Kidney (tissue), 14 donors: ENCODE measurements around the gene ERLEC1. TPM values are rescaled to one million over a fixed set of nuclear protein-coding genes. Genes with fewer than 3 reads are reported as not detected.
"Not testable (repeated sequence)": the region's sequence is repeated elsewhere in the genome, so short reads cannot be mapped to it uniquely, and the experiment has no call there.

ENCODE experiments used
- DNase-seq, 5 donors: peaks; one replicate each; pipeline ENCODE4 v3.0.0-alpha.2; 2013 to 2020
- FAIRE-seq: peaks from 2 replicates; lab custom pipeline; 2012; peaks lifted over from hg19 to GRCh38; lab: Jason Lieb, UNC
- H3K27ac ChIP-seq, 2 donors: one replicate each; pipeline ENCODE4 v1.7.0; 2013; ENCODE audit warnings: low read depth in 2 of 2, low read length in 2 of 2, inconsistent platforms in 1 of 2
- H3K27me3 ChIP-seq: one replicate; pipeline ENCODE4 v1.7.1; 2013; ENCODE audit warnings: low read length, inconsistent platforms; ENCODE audit not compliant: control insufficient read depth, insufficient read depth
- H3K36me3 ChIP-seq, 3 donors: one replicate each; pipeline versions ENCODE4 v1.7.0 to v1.7.1; 2013; ENCODE audit warnings: low read length in 3 of 3, control low read depth in 1 of 3, inconsistent platforms in 1 of 3; ENCODE audit not compliant: insufficient read depth in 3 of 3, control insufficient read depth in 2 of 3
- H3K4me1 ChIP-seq, 3 donors: one replicate each; pipeline versions ENCODE4 v1.7.0 to v1.7.1; 2013; ENCODE audit warnings: low read length in 3 of 3, inconsistent platforms in 1 of 3, low read depth in 1 of 3; ENCODE audit not compliant: control insufficient read depth in 2 of 3, insufficient read depth in 2 of 3
- H3K4me3 ChIP-seq, 3 donors: one replicate each; pipeline versions ENCODE4 v1.7.0 to v1.8.1; 2013; ENCODE audit warnings: low read length in 3 of 3, control low read depth in 1 of 3, inconsistent platforms in 1 of 3
- H3K9ac ChIP-seq, 3 donors: one replicate each; pipeline versions ENCODE4 v1.7.0 to v1.7.1; 2013; ENCODE audit warnings: low read length in 3 of 3, control low read depth in 1 of 3, inconsistent platforms in 1 of 3
- H3K9me3 ChIP-seq, 3 donors: one replicate each; pipeline versions ENCODE4 v1.7.0 to v1.7.1; 2013; ENCODE audit warnings: low read length in 3 of 3, control low read depth in 1 of 3, inconsistent platforms in 1 of 3; ENCODE audit not compliant: control insufficient read depth in 2 of 3, insufficient read depth in 1 of 3
- CTCF ChIP-seq: IDR thresholded peaks from 3 replicates; pipeline ENCODE4 v1.5.1; 2012; ENCODE audit warnings: mild to moderate bottlenecking, moderate library complexity, borderline replicate concordance; ENCODE audit not compliant: insufficient read depth; ENCODE audit errors: extremely low read depth
- intact Hi-C: fragments of 100-400 bp; cut with DNase I; formaldehyde crosslinking; loops from one replicate; pipeline ENCODE4 v1.11.1; 2022
- polyA plus RNA-seq: library from polyadenylated mRNA; stranded (reverse); fragments of 350-450 nt; fragmentation: Illumina TruSeq; extraction: RNeasy Lipid Tissue Mini Kit (QIAGEN cat#74804); gene quantifications from one replicate; pipeline ENCODE4 v1.2.3, GENCODE V29; 2014; ENCODE audit warnings: low read depth, low replicate concordance; ENCODE audit not compliant: insufficient read depth
- total RNA-seq: library from RNA; stranded (reverse); fragmentation: NEBNext Ultra II Directional; extraction: Animal tissue kit (Norgen Biotek cat#: 25700); gene quantifications from one replicate; pipeline ENCODE4 v1.2.1, GENCODE V29; 2021
- donor health status: control.
- donor health status: control.
- donor health status: control.
- donor health status: control.
- donor health status: control.
- donor health status: DM: yes; HTN: yes; CAD: no.
- donor health status: Normal renal cell carcinoma (clear cell type).

Gene ERLEC1
- total and polyA plus RNA-seq, 2 donors from 2014 or later, result 39.9 to 43.7 TPM

- Histone ChIP-seq H3K27ac (no peak overlapping the region), H3K4me3 (no peak overlapping the region), H3K9ac (no peak overlapping the region), H3K9me3 (no peaks in the 10 kb centered on the region), H3K36me3 (no peaks in the 10 kb centered on the region), H3K27me3 (no peaks in the 10 kb centered on the region), H3K4me1 (no peaks in the 10 kb centered on the region)
- no peak for TF ChIP-seq CTCF
- DNase-seq, result no peak
- intact Hi-C loops, result no loop called here
- FAIRE-seq, result no peak
Measured at GRCh38 chr2:53840580-53840979, 53.7 kb downstream of the ERLEC1 start.

- H3K4me1 ChIP-seq, FAIRE-seq, H3K4me3 ChIP-seq, intact Hi-C loops, H3K27me3 ChIP-seq, DNase-seq, H3K9me3 ChIP-seq, H3K9ac ChIP-seq, H3K27ac ChIP-seq, H3K36me3 ChIP-seq: not testable (repeated sequence)
Measured at GRCh38 chr2:53841651-53842050, 54.8 kb downstream of the ERLEC1 start.

GRCh38 chr2:53842891-53843290, 56.0 kb downstream of the ERLEC1 start:
- Histone ChIP-seq H3K27me3 (no peaks in the 10 kb centered on the region), H3K9me3 (no peaks in the 10 kb centered on the region), H3K4me3 (no peak overlapping the region), H3K27ac (no peak overlapping the region), H3K4me1 (no peaks in the 10 kb centered on the region), H3K9ac (no peak overlapping the region), H3K36me3 (peaks cover 0 to 1% (median 0%) of the 10 kb centered on the region in 3 donors)
- DNase-seq (no peak), FAIRE-seq (no peak)
- TF ChIP-seq CTCF, result no peak
- intact Hi-C loops, result no loop called here

- H3K27me3 ChIP-seq, result no peaks in the 10 kb centered on the region
- no peaks in the 10 kb centered on the region for H3K4me1 ChIP-seq
- H3K9me3 ChIP-seq, result no peaks in the 10 kb centered on the region
- H3K4me3 ChIP-seq, result no peak overlapping the region
- FAIRE-seq, result no peak
- intact Hi-C loops, result no loop called here
- H3K36me3 ChIP-seq, result peaks cover 0 to 2% (median 0%) of the 10 kb centered on the region in 3 donors
- H3K27ac ChIP-seq, result no peak overlapping the region
- no peak for DNase-seq
- H3K9ac ChIP-seq, result no peak overlapping the region
- TF ChIP-seq CTCF, result no peak
Measured at GRCh38 chr2:53843595-53843994, 56.8 kb downstream of the ERLEC1 start.
